Smooth muscle cell of the brain vasculature (primary cell): ENCODE data around the gene TRAM2.

Source experiments
- DNase-seq: peaks from one replicate; pipeline ENCODE4 v3.0.0-alpha.2; 2012; ENCODE audit warnings: low read depth, low spot score

The TRAM2 gene

DNA sequence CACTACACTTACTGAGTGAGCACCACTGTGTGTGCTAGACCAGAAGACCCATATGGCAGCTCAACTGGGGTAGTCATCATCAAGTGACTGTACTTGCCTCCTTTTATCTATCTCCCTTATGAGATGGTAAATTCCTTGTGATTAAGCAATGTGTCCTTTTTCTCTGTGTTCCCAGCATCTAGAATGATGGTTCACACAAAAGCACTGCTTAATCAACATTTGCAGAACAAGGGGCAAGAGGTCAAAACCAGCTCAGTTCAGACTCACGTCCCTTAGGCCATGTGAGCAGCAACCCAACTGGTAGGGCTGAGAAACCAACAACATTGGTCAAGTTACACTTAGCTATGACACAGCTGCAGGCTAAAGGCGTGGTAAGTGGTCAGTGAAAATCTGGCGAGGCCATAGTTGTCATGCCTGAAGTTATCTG lies 10.0 kb downstream of the TRAM2 start:
- DNase-seq = no peak

DNA sequence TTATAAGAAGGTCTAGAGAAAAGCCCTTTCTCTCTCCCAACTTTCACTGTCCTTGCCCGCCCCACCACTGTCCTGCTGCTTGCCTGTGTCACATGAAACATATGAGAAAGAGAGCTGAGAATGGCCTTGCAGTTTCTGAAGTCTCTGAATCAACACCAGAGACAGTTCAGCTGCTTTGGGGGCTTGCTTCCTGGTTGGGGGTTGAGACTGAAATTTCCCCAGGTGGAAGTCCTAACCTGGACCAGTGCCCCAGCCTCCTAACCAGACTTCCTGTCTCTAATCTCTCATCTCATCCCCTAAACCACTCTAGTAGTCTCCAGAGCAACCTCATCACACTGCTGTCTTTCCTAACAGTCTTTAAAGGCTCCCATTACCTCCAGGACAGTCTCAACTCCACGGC lies 10.7 kb downstream of the TRAM2 start:
- DNase-seq = no peak

DNA sequence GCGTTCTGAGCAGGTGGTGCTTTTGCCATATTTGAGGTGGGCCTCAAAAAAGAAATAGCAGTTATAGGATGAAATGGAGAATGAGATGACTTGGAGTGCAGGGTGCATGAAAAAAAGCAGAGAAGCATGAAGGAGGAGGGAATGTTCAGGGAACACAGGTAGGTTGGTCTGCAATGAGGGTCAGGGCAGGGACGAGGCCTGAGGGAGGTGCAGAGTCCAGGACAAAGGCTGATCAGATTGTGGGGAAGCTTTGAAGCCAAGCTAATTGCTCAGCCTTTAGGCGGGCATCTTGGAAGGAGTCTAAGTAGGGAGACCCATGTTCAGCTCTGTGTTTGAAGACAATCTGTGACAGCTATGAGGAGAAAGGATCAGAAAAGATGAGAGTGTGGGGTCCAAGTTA lies 12.0 kb downstream of the TRAM2 start:
- no peak for DNase-seq

DNA sequence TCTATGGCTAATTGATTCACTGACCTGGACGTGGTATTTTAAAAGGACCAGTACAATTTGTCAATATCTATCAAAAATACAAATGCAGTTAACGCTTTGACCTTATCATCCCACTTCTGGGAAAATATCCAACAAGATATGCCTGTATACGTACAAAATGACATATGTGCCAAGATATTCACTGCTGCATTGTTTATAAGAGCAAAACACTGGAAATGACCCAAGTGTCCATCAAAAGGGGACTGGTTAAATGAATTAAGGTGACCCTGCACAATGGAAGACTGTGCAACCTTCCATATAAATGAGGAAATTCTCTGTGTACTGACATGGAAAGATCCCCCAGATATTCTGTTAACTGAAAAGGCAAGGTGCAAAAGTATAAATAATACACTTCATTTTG lies 13.9 kb downstream of the TRAM2 start:
- DNase-seq = no peak

GRCh38 chr6:52560462-52560861 lies 16.4 kb downstream of the TRAM2 start:
- DNase-seq = no peak

- no peak for DNase-seq
Measured at GRCh38 chr6:52558266-52559000, 18.4 kb downstream of the TRAM2 start.

DNA sequence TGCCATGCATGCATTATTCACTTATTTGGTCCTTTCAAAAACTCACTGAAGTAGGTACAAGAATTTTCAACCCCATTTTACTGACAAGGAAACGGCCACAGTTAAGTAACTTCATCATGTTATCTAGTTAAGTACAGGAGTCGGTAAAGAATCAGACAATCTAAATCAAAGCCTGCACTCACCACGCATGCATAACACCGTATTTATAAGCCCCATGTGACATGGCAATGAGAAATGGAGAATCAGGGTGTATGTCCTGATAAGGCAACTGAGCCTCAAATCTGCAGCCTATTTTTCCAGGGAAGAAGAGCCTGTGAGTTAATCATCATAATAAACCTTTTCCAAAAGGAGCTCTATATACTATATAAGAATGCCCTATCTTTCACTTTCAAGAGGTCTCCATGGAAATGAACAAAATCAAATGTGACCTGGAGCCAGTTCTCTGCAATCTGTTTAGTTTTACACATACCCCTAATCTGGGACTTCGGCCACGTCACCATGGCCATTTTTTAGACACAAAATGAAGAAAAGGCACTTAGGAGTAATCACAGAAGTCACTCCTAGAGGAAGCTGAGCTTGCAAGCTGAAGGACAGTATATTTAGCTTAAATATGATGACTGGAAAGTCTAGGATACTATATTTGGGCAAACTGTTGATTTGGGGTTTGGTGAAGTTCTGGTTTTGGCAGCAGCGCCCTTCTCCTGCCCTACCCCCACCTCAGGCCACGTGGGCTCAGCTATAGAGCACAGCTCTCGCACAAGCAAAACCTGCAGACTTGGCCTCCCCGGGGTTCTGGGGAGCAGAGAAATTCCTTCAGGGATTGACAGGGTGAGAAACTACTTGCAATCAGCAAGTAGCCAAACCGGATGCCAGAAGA lies 19.2 kb downstream of the TRAM2 start:
- no peak for DNase-seq

DNA sequence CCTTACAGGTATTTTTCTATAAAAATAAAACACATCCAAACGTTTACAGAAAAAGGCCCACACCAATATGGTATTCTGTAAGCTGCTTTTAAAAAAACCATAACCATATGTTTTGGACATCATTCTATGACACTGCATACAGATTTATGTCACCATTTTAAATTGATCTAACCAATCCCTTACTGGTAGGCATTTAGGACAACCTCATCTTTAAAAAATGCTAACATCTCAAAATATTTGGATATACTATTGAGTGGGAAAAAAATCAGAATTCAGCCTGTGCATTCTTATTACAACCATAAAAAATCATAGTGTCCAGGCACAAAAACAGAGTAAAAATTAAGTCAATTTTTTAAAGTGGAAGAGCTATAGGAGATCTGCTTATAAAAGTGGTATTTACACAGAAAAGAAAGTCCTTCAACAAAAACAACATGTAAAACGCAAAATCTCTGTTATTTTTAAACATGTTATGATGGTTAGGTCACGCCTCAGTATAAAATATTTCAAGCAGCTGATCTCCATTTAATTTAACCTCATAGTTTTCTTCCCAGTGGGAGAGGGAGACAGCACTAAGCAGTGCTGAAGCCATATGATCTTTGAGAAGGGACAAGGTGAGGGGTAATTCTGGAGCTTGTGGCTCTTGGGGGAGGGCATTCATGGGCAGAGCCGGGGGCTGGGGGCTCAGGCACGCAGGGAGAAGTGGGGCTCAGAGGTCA lies 21.2 kb downstream of the TRAM2 start:
- DNase-seq = no peak

- DNase-seq = no peak
Measured at GRCh38 chr6:52554684-52555280, 22.1 kb downstream of the TRAM2 start.

DNA sequence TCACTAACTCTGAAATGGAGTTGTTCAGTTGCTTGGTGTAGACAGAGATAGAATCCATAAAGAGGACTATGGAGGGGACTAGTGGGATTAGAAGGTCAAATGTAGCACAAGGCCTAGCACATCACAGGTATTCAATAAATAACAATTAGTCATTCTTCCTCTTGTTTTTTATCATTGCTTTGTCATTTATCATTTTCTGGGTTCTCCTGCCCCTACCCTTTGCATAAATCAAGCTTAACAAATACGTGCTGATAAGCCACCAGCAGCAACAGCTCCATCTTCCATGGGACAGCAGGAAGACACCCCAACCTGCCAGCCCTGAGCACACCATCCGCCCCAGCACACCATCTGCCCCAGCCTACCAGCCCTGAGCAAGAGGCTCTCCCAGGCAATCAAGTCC lies 23.1 kb downstream of the TRAM2 start:
- DNase-seq = no peak

GRCh38 chr6:52553158-52553557 lies 23.7 kb downstream of the TRAM2 start:
- no peak for DNase-seq

GRCh38 chr6:52552278-52552643 lies 24.6 kb downstream of the TRAM2 start:
- DNase-seq = no peak

DNA sequence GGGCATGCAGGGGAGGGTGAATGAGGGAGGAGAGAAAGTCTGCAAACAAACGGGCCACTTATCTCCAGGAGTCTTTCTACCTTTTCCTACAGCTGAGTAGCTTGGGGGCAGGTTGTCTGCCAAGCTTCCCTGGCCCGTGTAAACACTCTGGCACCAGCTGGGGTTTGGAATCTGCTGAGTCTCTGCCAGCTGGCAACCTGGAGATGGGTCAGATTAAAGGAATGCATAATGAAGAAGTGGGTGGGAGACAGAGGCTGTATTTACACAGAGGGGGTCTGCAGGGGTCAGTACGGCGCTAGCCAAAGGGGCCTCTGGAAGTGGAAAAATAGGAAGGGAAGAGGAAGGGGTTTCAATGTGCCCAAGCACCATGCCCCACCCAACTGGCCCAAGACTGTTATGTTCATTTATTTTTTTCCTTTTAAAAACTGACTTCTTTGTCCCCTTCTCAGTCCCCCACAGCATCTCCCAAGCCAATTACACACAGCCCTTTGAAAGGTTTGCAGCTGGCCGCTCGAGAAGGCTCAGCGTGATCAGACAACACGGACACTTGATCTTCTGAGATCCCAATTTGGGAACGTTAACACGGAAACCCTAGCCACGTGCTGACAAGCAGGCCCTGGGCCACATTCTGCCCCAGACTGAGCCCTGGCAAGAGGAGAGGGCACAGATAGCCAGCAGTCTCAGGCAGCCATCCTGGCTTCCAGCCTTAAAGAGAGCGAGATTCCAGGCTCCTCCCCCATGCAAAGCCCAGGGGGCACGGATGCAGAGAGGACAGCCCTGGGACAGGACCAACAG lies 25.2 kb downstream of the TRAM2 start:
- DNase-seq = no peak

DNA sequence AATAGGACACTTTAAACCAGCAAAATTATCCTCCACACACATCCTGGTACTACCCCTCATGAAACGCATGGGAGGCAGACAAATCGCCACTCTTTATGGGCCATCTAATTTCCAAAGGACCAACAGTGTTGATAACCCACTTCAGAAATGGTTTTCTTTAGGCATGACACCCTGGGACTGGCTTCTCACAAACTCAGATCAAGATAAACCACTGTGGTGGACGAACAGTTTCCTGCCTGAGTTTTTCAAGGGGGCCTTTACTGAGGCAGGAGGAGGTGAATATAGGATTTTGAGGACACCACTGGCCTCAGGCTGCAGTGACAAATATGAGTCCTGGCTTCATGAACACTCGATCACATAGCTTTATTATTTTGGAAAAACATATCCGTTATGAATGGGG lies 26.0 kb downstream of the TRAM2 start:
- no peak for DNase-seq

- DNase-seq = no peak
Measured at GRCh38 chr6:52550014-52550575, 26.8 kb downstream of the TRAM2 start.

DNA sequence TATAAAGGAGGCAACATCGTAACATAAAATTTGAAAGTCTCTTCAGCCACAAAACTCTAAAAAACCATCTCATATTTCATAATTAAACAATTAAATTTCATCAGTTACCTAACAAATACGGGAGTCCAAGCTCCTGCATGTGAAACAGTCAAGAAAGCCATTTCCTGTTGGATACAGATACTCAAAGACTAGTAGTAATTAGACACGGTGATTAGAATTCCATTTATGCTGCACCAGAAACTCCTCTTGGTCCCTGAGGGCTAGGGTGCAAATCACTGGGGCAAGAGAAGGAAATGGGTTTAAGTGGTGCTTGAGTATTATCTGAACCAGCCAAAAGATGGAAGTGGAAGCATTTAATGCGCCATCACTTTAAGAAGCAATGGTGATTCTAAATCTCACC lies 27.4 kb downstream of the TRAM2 start:
- DNase-seq = no peak

GRCh38 chr6:52548999-52549398 lies 27.9 kb downstream of the TRAM2 start:
- DNase-seq = no peak

DNA sequence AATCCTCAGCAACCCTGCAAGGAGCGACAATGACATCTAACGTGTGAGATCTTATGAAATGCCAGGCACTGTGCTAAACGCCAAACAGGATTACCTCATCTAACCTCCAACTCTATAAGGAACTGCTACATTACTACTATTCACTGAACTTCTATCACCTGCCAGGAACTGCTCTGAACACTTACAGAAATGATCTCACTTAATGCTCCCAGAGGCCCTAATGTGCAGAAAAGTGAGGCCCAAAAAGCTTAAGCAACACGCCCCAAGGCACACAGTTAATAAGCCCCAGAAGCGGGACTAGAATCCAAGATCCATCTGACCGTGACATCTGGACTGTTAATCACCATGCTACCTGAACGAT lies 28.5 kb downstream of the TRAM2 start:
- DNase-seq = no peak

GRCh38 chr6:52547647-52548352 lies 29.1 kb downstream of the TRAM2 start:
- DNase-seq = no peak

DNA sequence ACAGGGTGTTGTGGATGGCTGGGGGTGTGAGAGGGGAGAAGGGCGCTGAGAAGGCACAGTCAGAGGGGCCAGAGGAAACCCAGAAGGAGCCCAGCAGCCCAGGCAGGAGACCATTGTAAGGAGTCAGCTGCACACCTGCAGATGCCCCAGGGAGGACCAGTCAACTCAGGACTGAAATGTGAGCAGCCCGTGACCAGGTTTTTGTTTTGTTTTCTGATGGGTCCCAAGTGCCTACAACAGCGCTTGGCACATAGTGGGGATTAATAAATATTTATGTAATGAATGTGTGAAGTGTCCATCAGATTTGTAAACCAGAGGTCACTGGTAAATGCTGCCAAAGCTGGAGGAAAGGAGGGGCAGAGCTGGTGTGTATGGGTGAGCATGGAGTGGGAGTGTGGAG lies 30.2 kb downstream of the TRAM2 start:
- no peak for DNase-seq
